Mucosa of stomach (tissue), 1 donor: ENCODE measurements around the gene TMEM255A.
"Not testable (repeated sequence)": the region's sequence is repeated elsewhere in the genome, so short reads cannot be mapped to it uniquely, and the experiment has no call there.

Source experiments
- H3K27me3 ChIP-seq: one replicate; pipeline ENCODE4 v1.7.0; 2013; ENCODE audit warnings: mild to moderate bottlenecking, low read length; ENCODE audit not compliant: control insufficient read depth, insufficient read depth
- H3K36me3 ChIP-seq: one replicate; pipeline ENCODE4 v1.7.0; 2013; ENCODE audit warnings: low read length; ENCODE audit not compliant: control insufficient read depth, insufficient read depth
- H3K4me1 ChIP-seq: one replicate; pipeline ENCODE4 v1.7.0; 2013; ENCODE audit warnings: mild to moderate bottlenecking, low read length; ENCODE audit not compliant: control insufficient read depth, insufficient read depth
- H3K4me3 ChIP-seq: one replicate; pipeline ENCODE4 v1.7.0; 2013; ENCODE audit warnings: low read length
- H3K9ac ChIP-seq: one replicate; pipeline ENCODE4 v1.7.0; 2013; ENCODE audit warnings: mild to moderate bottlenecking, low read length, moderate library complexity
- H3K9me3 ChIP-seq: one replicate; pipeline ENCODE4 v1.7.0; 2013; ENCODE audit warnings: mild to moderate bottlenecking, low read length, moderate library complexity; ENCODE audit not compliant: control insufficient read depth
- donor health status: Pancreatic carcinoma.

TMEM255A gene

GRCh38 chrX:120310861-120311726, at the start of gene TMEM255A:
TMEM255A (minus strand) TSS chrX:120311461; CDS start chrX:120311309, 152 bp downstream.
- peaks cover 46% of the 10 kb centered on the region for H3K27me3 ChIP-seq
- H3K9me3 ChIP-seq: no peaks in the 10 kb centered on the region
- H3K4me1 ChIP-seq: peaks cover 7% of the 10 kb centered on the region
- no peak within 1 kb of the TSS for H3K4me3 ChIP-seq
- no peaks in the 10 kb centered on the region for H3K36me3 ChIP-seq
- no peak within 1 kb of the TSS for H3K9ac ChIP-seq

GRCh38 chrX:120358737-120359456, 47.6 kb upstream of the TMEM255A start:
- Histone ChIP-seq H3K4me1 (no peaks in the 10 kb centered on the region), H3K36me3 (no peaks in the 10 kb centered on the region)

GRCh38 chrX:120357186-120357585, 45.9 kb upstream of the TMEM255A start:
- no peak overlapping the region for H3K9ac ChIP-seq
- no peaks in the 10 kb centered on the region for H3K36me3 ChIP-seq
- no peaks in the 10 kb centered on the region for H3K4me1 ChIP-seq
- H3K9me3 ChIP-seq: no peaks in the 10 kb centered on the region
- H3K27me3 ChIP-seq: no peaks in the 10 kb centered on the region
- no peak overlapping the region for H3K4me3 ChIP-seq

More at GRCh38 chrX:120358737-120359456, 47.6 kb upstream of the TMEM255A start:
- Histone ChIP-seq H3K9ac (no peak overlapping the region), H3K9me3 (no peaks in the 10 kb centered on the region), H3K4me3 (no peak overlapping the region), H3K27me3 (no peaks in the 10 kb centered on the region)

GRCh38 chrX:120356084-120356483, 44.8 kb upstream of the TMEM255A start:
- H3K9ac ChIP-seq: no peak overlapping the region
- no peaks in the 10 kb centered on the region for H3K36me3 ChIP-seq
- no peak overlapping the region for H3K4me3 ChIP-seq
- no peaks in the 10 kb centered on the region for H3K9me3 ChIP-seq
- no peaks in the 10 kb centered on the region for H3K27me3 ChIP-seq
- H3K4me1 ChIP-seq: no peaks in the 10 kb centered on the region

DNA sequence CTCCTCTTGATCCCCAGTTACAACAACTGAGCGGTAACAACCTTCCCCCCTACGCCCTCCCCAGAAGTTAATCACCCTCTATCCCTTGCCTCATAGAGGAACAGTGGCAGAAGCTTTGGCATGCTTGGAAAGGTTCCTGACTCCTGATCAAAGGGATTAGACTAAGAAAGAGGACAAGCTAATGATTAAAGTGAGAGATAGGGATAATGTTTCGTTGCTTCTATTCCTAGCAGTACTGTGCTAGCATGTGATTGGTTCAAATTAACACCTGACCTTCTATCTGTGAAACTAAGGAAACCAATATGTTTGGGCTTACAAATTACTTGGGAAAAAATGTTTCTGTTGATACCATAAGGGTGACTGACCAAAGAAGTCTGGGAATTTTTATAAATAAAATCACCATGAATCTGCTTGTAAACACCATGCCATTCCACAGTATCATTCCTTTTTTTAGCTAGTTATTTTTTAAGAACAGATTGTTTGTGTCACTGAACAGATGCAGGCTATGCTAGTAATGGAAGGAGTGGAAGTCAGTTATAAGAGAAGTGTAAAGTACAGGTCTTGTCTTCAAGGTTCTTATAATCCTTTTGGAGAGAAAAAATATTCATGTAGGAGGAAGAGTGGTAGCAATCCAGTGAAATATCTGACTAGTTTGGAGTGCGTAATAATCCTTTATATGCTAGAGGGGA, 39.3 kb upstream of the TMEM255A start:
- Histone ChIP-seq H3K4me3 (no peak overlapping the region), H3K9me3 (no peaks in the 10 kb centered on the region), H3K4me1 (no peaks in the 10 kb centered on the region), H3K9ac (no peak overlapping the region), H3K27me3 (no peaks in the 10 kb centered on the region), H3K36me3 (no peaks in the 10 kb centered on the region)

GRCh38 chrX:120344566-120344965, 33.3 kb upstream of the TMEM255A start:
- not testable (repeated sequence) for H3K27me3 ChIP-seq, H3K4me1 ChIP-seq, H3K4me3 ChIP-seq, H3K36me3 ChIP-seq, H3K9me3 ChIP-seq, H3K9ac ChIP-seq

GRCh38 chrX:120336899-120337298, 25.6 kb upstream of the TMEM255A start:
- no peak overlapping the region for H3K4me3 ChIP-seq
- no peaks in the 10 kb centered on the region for H3K9me3 ChIP-seq
- no peak overlapping the region for H3K9ac ChIP-seq
- no peaks in the 10 kb centered on the region for H3K27me3 ChIP-seq
- no peaks in the 10 kb centered on the region for H3K4me1 ChIP-seq
- H3K36me3 ChIP-seq: no peaks in the 10 kb centered on the region

DNA sequence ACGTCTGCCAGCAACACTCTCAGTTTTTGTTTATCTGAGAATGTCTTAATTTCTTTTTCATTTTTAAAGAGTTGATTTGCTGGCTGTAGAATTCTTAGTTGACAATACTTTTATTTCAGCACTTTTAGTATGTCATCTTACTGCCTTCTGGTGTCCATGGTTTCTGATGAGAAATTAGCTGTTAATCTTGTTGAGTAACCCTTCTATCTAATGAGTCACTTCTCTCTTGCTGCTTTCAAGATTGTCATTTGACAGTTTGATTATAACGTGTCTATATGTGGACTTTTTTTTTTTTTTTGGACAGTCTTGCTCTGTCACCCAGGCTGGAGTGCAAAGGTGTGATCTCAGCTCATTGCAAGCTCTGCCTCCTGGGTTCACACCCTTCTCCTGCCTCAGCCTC, 24.0 kb upstream of the TMEM255A start:
- H3K4me3 ChIP-seq: no peak overlapping the region
- no peak overlapping the region for H3K9ac ChIP-seq
- H3K36me3 ChIP-seq: no peaks in the 10 kb centered on the region
- no peaks in the 10 kb centered on the region for H3K27me3 ChIP-seq
- H3K9me3 ChIP-seq: no peaks in the 10 kb centered on the region
- no peaks in the 10 kb centered on the region for H3K4me1 ChIP-seq

GRCh38 chrX:120334603-120335002, 23.3 kb upstream of the TMEM255A start:
- Histone ChIP-seq H3K9ac (no peak overlapping the region), H3K9me3 (no peaks in the 10 kb centered on the region), H3K4me1 (no peaks in the 10 kb centered on the region), H3K27me3 (no peaks in the 10 kb centered on the region), H3K4me3 (no peak overlapping the region), H3K36me3 (no peaks in the 10 kb centered on the region)

- no peaks in the 10 kb centered on the region for H3K36me3 ChIP-seq
- H3K4me3 ChIP-seq: no peak overlapping the region
- no peaks in the 10 kb centered on the region for H3K27me3 ChIP-seq
- no peaks in the 10 kb centered on the region for H3K4me1 ChIP-seq
- no peaks in the 10 kb centered on the region for H3K9me3 ChIP-seq
- H3K9ac ChIP-seq: no peak overlapping the region
Observed at GRCh38 chrX:120334151-120334550, 22.9 kb upstream of the TMEM255A start.

- Histone ChIP-seq H3K9me3 (no peaks in the 10 kb centered on the region), H3K9ac (no peak overlapping the region), H3K4me1 (no peaks in the 10 kb centered on the region), H3K36me3 (no peaks in the 10 kb centered on the region), H3K27me3 (no peaks in the 10 kb centered on the region), H3K4me3 (no peak overlapping the region)
Observed at GRCh38 chrX:120332394-120332793, 21.1 kb upstream of the TMEM255A start.

- Histone ChIP-seq H3K36me3 (no peaks in the 10 kb centered on the region), H3K4me3 (no peak overlapping the region), H3K4me1 (no peaks in the 10 kb centered on the region), H3K9me3 (no peaks in the 10 kb centered on the region), H3K9ac (no peak overlapping the region), H3K27me3 (no peaks in the 10 kb centered on the region)
Observed at GRCh38 chrX:120331116-120331515, 19.9 kb upstream of the TMEM255A start.
